Subcutaneous abdominal adipose tissue (tissue), 5 donors: ENCODE data around the gene GARIN6.

Source experiments
- H3K27ac ChIP-seq: one replicate; pipeline ENCODE4 v1.7.0; 2013; ENCODE audit warnings: low read depth, mild to moderate bottlenecking, inconsistent platforms, low read length, moderate library complexity
- H3K27me3 ChIP-seq, 5 donors: one replicate each; pipeline ENCODE4 v1.7.0; 2013; ENCODE audit warnings: low read length in 5 of 5, inconsistent platforms in 1 of 5; ENCODE audit not compliant: control insufficient read depth in 5 of 5, insufficient read depth in 4 of 5
- H3K36me3 ChIP-seq, 5 donors: one replicate each; pipeline ENCODE4 v1.7.0; 2013; ENCODE audit warnings: low read length in 5 of 5; ENCODE audit not compliant: control insufficient read depth in 5 of 5, insufficient read depth in 5 of 5
- H3K4me1 ChIP-seq, 5 donors: one replicate each; pipeline ENCODE4 v1.7.0; 2013; ENCODE audit warnings: low read length in 5 of 5, mild to moderate bottlenecking in 3 of 5, moderate library complexity in 1 of 5; ENCODE audit not compliant: control insufficient read depth in 5 of 5, insufficient read depth in 5 of 5
- H3K4me3 ChIP-seq, 5 donors: one replicate each; pipeline ENCODE4 v1.7.0; 2013; ENCODE audit warnings: low read length in 5 of 5, low read depth in 1 of 5
- H3K9ac ChIP-seq, 5 donors: one replicate each; pipeline ENCODE4 v1.7.0; 2013; ENCODE audit warnings: low read length in 5 of 5, mild to moderate bottlenecking in 4 of 5, moderate library complexity in 3 of 5
- H3K9me3 ChIP-seq, 5 donors: one replicate each; pipeline ENCODE4 v1.7.0; 2013; ENCODE audit warnings: low read length in 5 of 5; ENCODE audit not compliant: control insufficient read depth in 5 of 5
- donor health status: healthy.
- donor health status: healthy.
- donor health status: healthy.
- donor health status: healthy.
- donor health status: healthy.

The GARIN6 gene

DNA sequence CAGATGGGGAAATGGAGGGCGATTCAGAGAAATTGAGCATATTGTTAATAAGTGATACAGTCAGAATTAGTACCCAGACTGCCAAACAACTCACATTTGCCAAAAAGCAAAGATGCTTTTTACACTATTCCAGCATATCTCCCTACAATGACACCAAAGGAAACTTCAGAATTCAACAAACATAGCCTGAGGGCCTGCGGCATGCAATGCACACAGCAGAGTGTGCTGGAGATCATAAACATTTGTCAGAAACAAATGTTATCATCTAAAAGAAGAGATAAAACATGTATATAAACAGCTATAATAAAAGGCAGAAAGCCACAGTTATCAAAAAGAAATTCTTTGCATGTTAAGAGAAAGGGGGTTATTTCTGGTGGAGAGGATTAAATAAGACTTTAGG is 20.1 kb upstream of the GARIN6 start:
- H3K36me3 ChIP-seq: no peaks in the 10 kb centered on the region

DNA sequence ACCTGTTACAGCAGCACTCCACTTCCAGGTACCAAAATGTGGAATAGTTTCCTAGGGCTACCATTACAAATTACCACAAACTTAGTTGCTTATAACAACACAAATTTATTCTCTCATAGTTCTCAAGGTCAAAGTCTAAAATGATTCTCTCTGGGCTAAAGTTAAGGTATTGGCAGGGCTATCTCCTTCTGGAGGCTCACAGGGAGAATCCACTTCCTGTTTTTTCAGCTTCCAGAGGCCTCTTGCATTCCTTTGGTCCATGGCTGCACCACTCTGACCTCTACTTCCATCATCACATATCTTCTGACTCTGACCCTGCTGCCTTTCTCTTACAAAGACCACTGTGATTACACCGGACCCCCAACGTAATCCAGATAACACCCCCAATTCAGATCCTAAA is 2.9 kb upstream of the GARIN6 start:
- no peak overlapping the region for H3K9ac ChIP-seq
- no peaks in the 10 kb centered on the region for H3K36me3 ChIP-seq
- no peak overlapping the region for H3K4me3 ChIP-seq
- no peaks in the 10 kb centered on the region for H3K27me3 ChIP-seq
- no peak overlapping the region for H3K27ac ChIP-seq
- no peaks in the 10 kb centered on the region for H3K4me1 ChIP-seq
- peaks cover 0 to under 1% (median 0%) of the 10 kb centered on the region in 5 donors for H3K9me3 ChIP-seq

More for the DNA sequence above, 20.1 kb upstream of the GARIN6 start:
- Histone ChIP-seq H3K27me3 (no peaks in the 10 kb centered on the region), H3K4me3 (no peak overlapping the region), H3K4me1 (peaks cover 0 to 4% (median 0%) of the 10 kb centered on the region in 5 donors), H3K27ac (no peak overlapping the region), H3K9me3 (no peaks in the 10 kb centered on the region), H3K9ac (no peak overlapping the region)

DNA sequence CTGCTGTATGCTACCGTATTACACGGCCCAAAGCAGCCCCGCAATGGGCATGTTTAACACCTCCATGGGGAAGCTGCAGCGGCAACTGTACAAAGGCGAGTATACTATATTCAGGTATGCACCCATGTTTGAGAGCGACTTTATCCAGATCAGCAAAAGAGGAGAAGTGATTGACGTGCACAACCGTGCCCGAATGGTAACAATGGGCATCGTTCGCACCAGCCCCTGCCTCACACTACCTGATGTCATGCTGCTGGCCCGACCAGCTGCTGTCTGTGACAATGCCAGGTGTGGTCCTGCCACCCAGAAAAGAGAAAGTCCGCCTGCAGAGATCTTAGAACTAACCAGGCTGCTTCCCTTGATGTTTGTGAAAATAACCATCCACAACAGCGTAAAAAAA is 630 bp downstream of the GARIN6 start:
- Histone ChIP-seq H3K27ac (no peak overlapping the region), H3K4me3 (no peak overlapping the region), H3K27me3 (no peaks in the 10 kb centered on the region), H3K36me3 (no peaks in the 10 kb centered on the region), H3K4me1 (no peaks in the 10 kb centered on the region), H3K9ac (no peak overlapping the region), H3K9me3 (no peaks in the 10 kb centered on the region)

DNA sequence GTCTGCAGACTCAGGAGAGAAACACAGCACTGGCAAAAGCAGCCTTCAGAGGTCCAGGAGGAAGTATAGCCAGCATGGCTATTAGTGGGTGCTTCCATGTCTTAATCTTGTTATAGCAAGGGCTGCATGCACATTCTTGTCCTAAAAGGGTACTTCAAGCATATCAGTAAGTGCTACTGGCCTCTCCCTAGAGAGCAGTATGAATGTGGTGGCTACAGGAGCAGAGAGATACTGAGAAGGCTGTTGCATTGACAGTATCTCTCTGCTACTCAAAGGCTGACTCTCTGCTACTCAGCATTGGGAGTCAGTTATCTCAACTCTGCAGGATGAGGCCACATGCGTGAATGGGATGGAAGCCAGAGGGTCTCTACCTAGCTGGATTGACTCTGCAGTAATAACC is 2.0 kb downstream of the GARIN6 start:
- no peak overlapping the region for H3K27ac ChIP-seq
- H3K9me3 ChIP-seq: no peaks in the 10 kb centered on the region
- no peaks in the 10 kb centered on the region for H3K4me1 ChIP-seq
- H3K36me3 ChIP-seq: no peaks in the 10 kb centered on the region
- H3K9ac ChIP-seq: no peak overlapping the region
- H3K27me3 ChIP-seq: no peaks in the 10 kb centered on the region
- H3K4me3 ChIP-seq: no peak overlapping the region

DNA sequence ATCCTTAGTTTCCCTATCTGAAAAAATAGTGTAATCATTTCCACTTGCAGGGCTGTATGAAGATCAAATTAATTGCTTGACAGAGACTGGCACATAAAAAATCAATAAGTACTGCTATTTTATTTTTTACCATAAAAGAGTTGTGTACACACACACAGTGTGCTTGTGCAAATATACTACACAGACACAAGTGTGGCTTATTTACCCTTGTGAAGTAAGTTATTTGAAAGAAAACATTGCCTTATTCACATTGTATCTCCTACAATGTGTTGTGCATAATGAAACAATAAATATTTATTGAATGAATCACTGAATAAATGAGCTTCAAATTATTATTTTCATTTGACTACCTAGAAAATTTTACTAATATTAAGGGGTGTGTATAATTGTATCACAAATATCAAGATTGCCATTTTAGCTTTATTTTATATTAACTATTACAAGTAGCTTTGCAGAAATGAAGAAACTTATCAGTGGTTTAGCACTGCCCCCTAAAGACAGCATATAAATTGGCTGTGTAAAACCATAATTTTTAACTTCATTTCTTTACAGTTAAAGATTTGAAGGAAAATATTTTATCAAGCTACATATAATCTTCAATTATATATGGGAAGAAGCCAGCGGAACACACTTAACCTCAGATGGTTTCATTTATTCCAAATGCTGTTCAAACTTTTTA is 11.3 kb downstream of the GARIN6 start:
- Histone ChIP-seq H3K27me3 (no peaks in the 10 kb centered on the region), H3K4me3 (no peak overlapping the region)

DNA sequence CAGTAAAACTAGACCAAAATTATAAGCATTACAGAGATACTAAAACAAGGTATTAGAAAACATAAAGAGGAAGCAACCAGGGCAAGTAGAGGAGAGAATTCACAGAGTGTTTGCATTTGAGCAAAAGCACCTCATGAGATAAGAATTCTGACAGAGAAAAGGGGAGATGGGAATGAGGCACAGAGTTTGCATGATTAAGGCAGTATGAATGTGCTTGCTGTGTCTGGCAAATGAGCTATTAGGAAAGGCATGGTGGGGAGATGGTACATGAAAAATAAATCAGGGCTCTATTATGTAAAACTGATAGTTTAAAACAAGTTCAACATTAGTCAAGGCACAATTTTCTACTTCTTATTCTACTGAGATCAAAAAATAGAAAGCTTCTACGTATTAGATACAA is 23.1 kb downstream of the GARIN6 start:
- Histone ChIP-seq H3K4me1 (no peaks in the 10 kb centered on the region), H3K27ac (no peak overlapping the region), H3K36me3 (no peaks in the 10 kb centered on the region), H3K27me3 (no peaks in the 10 kb centered on the region), H3K9ac (no peak overlapping the region), H3K9me3 (peaks cover 0 to 6% (median 3%) of the 10 kb centered on the region in 5 donors), H3K4me3 (no peak overlapping the region)

More for the DNA sequence above, 11.3 kb downstream of the GARIN6 start:
- H3K4me1 ChIP-seq: no peaks in the 10 kb centered on the region
- no peaks in the 10 kb centered on the region for H3K36me3 ChIP-seq
- no peaks in the 10 kb centered on the region for H3K9me3 ChIP-seq
- H3K9ac ChIP-seq: no peak overlapping the region
- H3K27ac ChIP-seq: no peak overlapping the region

DNA sequence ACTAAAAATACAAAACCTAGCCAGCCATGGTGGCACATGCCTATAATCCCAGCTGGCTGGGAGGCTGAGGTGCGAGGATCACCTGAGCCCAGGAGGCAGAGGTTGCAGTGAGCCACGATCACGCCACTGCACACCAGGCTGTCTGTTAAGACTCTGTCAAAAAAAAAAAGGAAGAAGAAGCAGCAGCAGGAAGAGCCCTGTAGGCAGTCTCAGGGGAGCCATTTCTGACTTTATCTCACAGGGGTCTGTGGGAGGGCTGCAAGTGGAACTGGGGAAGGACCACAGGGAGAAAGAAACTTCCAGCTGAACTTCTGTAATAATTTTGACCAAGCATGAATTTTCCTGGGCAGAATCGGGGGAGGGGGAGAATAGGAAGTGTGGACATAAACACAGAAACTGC is 32.7 kb downstream of the GARIN6 start:
- H3K9me3 ChIP-seq: no peaks in the 10 kb centered on the region
- no peaks in the 10 kb centered on the region for H3K27me3 ChIP-seq
- H3K4me1 ChIP-seq: no peaks in the 10 kb centered on the region
- H3K9ac ChIP-seq: no peak overlapping the region
- H3K27ac ChIP-seq: no peak overlapping the region
- no peak overlapping the region for H3K4me3 ChIP-seq
- H3K36me3 ChIP-seq: no peaks in the 10 kb centered on the region

DNA sequence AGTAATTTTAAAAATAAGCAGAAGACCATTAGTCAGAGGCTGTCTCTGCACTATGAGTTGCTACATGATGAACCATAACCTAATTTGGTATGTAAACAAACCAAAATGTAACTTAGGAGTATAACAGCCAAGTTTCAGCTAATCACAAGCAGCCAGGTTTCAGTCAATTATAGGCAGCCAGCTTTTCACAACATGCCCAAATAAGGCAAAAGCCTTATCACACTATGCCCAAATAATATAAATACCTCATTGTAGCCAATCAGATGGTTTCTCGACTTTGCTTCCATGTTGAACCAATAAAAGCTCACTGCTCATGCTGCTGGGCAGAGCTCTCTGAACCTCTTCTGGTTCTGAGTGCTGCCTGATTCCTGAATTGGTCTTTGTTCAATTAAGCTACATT is 38.6 kb downstream of the GARIN6 start:
- peaks cover 0 to 5% (median 0%) of the 10 kb centered on the region in 5 donors for H3K9me3 ChIP-seq
- no peaks in the 10 kb centered on the region for H3K4me1 ChIP-seq
- H3K27me3 ChIP-seq: no peaks in the 10 kb centered on the region
- H3K4me3 ChIP-seq: no peak overlapping the region
- no peak overlapping the region for H3K9ac ChIP-seq
- no peaks in the 10 kb centered on the region for H3K36me3 ChIP-seq
- H3K27ac ChIP-seq: no peak overlapping the region

DNA sequence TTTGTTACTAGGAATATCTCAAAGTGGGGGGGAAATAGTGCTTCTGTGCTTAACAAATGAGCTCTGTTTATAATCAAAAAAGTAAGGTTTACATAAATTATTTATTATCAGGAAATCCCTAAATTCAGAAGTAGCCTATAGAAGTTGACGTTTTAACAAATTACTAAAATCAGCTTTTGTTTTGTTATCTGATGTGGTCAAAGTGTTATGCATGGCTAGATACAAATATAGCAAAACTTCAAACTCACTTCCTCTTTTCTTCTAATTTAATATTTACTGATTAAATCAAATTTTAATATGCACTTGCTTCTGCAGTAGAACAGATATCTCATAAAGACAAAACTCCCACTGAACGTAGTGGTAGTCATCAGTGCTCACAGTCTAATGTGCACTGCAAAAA is 47.5 kb downstream of the GARIN6 start:
- Histone ChIP-seq H3K27me3 (no peaks in the 10 kb centered on the region), H3K4me3 (no peak overlapping the region), H3K9me3 (peaks cover 0 to 2% (median 0%) of the 10 kb centered on the region in 5 donors), H3K9ac (no peak overlapping the region), H3K4me1 (no peaks in the 10 kb centered on the region), H3K27ac (no peak overlapping the region), H3K36me3 (peaks cover 0 to 4% (median 0%) of the 10 kb centered on the region in 5 donors)
